Astrocyte (in vitro differentiated cells and primary cell): Measurements from ENCODE around the gene AMDHD1. TPM values are rescaled to one million over a fixed set of nuclear protein-coding genes. Genes with fewer than 3 reads are reported as not detected.

Experiments
- DNase-seq: peaks from one replicate; pipeline ENCODE4 v3.0.0-alpha.2; 2010; ENCODE audit warnings: low read depth
- FAIRE-seq: peaks from 2 replicates; lab custom pipeline; 2011; peaks lifted over from hg19 to GRCh38; lab: Jason Lieb, UNC
- H2AFZ ChIP-seq: 2 replicates; pipeline ENCODE4 v1.6.0; 2012; ENCODE audit warnings: low read depth, low read length, inconsistent platforms
- H3K27ac ChIP-seq: 2 replicates; pipeline ENCODE4 v1.5.1; 2011; ENCODE audit warnings: low read depth, low read length, inconsistent platforms
- H3K27me3 ChIP-seq: 2 replicates; pipeline ENCODE4 v1.6.0; 2011; ENCODE audit warnings: low read length, inconsistent platforms; ENCODE audit not compliant: insufficient read depth
- H3K36me3 ChIP-seq: 2 replicates; pipeline ENCODE4 v1.5.1; 2011; ENCODE audit warnings: low read length, inconsistent platforms; ENCODE audit not compliant: insufficient read depth
- H3K4me1 ChIP-seq: 2 replicates; pipeline ENCODE4 v1.5.1; 2011; ENCODE audit warnings: low read length, inconsistent platforms; ENCODE audit not compliant: insufficient read depth
- H3K4me2 ChIP-seq: 2 replicates; pipeline ENCODE4 v1.6.0; 2012; ENCODE audit warnings: low read length, inconsistent platforms
- H3K4me3 ChIP-seq: 2 replicates; pipeline ENCODE4 v1.5.1; 2011; ENCODE audit warnings: low read depth, mild to moderate bottlenecking, low read length, inconsistent platforms; ENCODE audit not compliant: insufficient read depth
- H3K79me2 ChIP-seq: 2 replicates; pipeline ENCODE4 v1.6.0; 2012; ENCODE audit warnings: mild to moderate bottlenecking, low read length, inconsistent platforms; ENCODE audit not compliant: insufficient read depth
- H3K9ac ChIP-seq: 2 replicates; pipeline ENCODE4 v1.6.0; 2012; ENCODE audit warnings: mild to moderate bottlenecking, low read length, inconsistent platforms
- H3K9me3 ChIP-seq: 2 replicates; pipeline ENCODE4 v1.5.1; 2012; ENCODE audit warnings: low read depth, mild to moderate bottlenecking, low read length, inconsistent platforms; ENCODE audit not compliant: insufficient read depth
- H4K20me1 ChIP-seq: 2 replicates; pipeline ENCODE4 v1.6.0; 2012; ENCODE audit warnings: low read length, inconsistent platforms; ENCODE audit not compliant: insufficient read depth
- H3K27ac Mint-ChIP-seq: one replicate; pipeline ENCODE4 v1.8.0; 2021; ENCODE audit warnings: mild to moderate bottlenecking, mixed read lengths; ENCODE audit not compliant: unreplicated experiment
- H3K27me3 Mint-ChIP-seq: one replicate; pipeline ENCODE4 v1.8.0; 2021; ENCODE audit warnings: low read depth, mixed read lengths; ENCODE audit not compliant: unreplicated experiment
- H3K36me3 Mint-ChIP-seq: one replicate; pipeline ENCODE4 v1.8.0; 2021; ENCODE audit warnings: low read depth, mixed read lengths; ENCODE audit not compliant: unreplicated experiment
- H3K4me1 Mint-ChIP-seq: one replicate; pipeline ENCODE4 v1.8.0; 2021; ENCODE audit warnings: low read depth, mixed read lengths; ENCODE audit not compliant: unreplicated experiment
- H3K4me3 Mint-ChIP-seq: one replicate; pipeline ENCODE4 v1.8.0; 2021; ENCODE audit warnings: mild to moderate bottlenecking, moderate library complexity, mixed read lengths; ENCODE audit not compliant: unreplicated experiment
- H3K9me3 Mint-ChIP-seq: one replicate; pipeline ENCODE4 v1.8.0; 2021; ENCODE audit warnings: mild to moderate bottlenecking, mixed read lengths; ENCODE audit not compliant: unreplicated experiment
- EZH2 ChIP-seq: IDR thresholded peaks from 2 replicates; pipeline ENCODE4 v1.6.1; 2012; ENCODE audit warnings: mild to moderate bottlenecking, low read length, inconsistent platforms; ENCODE audit not compliant: insufficient read depth
- total RNA-seq: library from RNA; stranded (reverse); gene quantifications from 2 replicates; pipeline ENCODE4 v1.2.1, GENCODE V29; 2021
- TF ChIP-seq, protein P1 (sequence below): IDR thresholded peaks from 2 replicates; pipeline ENCODE4 v1.5.1; 2011; ENCODE audit warnings: low read depth, mild to moderate bottlenecking, inconsistent platforms, low read length, moderate library complexity; ENCODE audit not compliant: insufficient read depth

Gene AMDHD1
- total RNA-seq, 1 donor from 2014 or later, result 0.52 TPM

GRCh38 chr12:95994476-95994875, 51.3 kb downstream of the AMDHD1 start:
- H3K9me3 ChIP-seq, result no peaks in the 10 kb centered on the region
- H3K27ac ChIP-seq, result no peak overlapping the region
- no peaks in the 10 kb centered on the region for H3K4me1 ChIP-seq
- H2AFZ ChIP-seq, result no peak overlapping the region
- H3K36me3 ChIP-seq, result no peaks in the 10 kb centered on the region
- TF ChIP-seq, protein P1, sequence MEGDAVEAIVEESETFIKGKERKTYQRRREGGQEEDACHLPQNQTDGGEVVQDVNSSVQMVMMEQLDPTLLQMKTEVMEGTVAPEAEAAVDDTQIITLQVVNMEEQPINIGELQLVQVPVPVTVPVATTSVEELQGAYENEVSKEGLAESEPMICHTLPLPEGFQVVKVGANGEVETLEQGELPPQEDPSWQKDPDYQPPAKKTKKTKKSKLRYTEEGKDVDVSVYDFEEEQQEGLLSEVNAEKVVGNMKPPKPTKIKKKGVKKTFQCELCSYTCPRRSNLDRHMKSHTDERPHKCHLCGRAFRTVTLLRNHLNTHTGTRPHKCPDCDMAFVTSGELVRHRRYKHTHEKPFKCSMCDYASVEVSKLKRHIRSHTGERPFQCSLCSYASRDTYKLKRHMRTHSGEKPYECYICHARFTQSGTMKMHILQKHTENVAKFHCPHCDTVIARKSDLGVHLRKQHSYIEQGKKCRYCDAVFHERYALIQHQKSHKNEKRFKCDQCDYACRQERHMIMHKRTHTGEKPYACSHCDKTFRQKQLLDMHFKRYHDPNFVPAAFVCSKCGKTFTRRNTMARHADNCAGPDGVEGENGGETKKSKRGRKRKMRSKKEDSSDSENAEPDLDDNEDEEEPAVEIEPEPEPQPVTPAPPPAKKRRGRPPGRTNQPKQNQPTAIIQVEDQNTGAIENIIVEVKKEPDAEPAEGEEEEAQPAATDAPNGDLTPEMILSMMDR, result no peak
- TF ChIP-seq EZH2, result no peak
- H3K4me1 Mint-ChIP-seq, result peaks cover 14% of the 10 kb centered on the region
- no peak for DNase-seq
- no peak overlapping the region for H3K4me2 ChIP-seq
- no peak for FAIRE-seq
- H3K4me3 ChIP-seq, result no peak overlapping the region
- H3K36me3 Mint-ChIP-seq, result peaks cover 3% of the 10 kb centered on the region
- no peaks in the 10 kb centered on the region for H3K9me3 Mint-ChIP-seq
- H3K27me3 Mint-ChIP-seq, result peaks cover 6% of the 10 kb centered on the region
- peaks cover 2% of the 10 kb centered on the region for H3K27me3 ChIP-seq
- H4K20me1 ChIP-seq, result no peaks in the 10 kb centered on the region
- H3K9ac ChIP-seq, result no peak overlapping the region
- H3K4me3 Mint-ChIP-seq, result no peak overlapping the region
- no peaks in the 10 kb centered on the region for H3K79me2 ChIP-seq
- H3K27ac Mint-ChIP-seq, result no peak overlapping the region

DNA sequence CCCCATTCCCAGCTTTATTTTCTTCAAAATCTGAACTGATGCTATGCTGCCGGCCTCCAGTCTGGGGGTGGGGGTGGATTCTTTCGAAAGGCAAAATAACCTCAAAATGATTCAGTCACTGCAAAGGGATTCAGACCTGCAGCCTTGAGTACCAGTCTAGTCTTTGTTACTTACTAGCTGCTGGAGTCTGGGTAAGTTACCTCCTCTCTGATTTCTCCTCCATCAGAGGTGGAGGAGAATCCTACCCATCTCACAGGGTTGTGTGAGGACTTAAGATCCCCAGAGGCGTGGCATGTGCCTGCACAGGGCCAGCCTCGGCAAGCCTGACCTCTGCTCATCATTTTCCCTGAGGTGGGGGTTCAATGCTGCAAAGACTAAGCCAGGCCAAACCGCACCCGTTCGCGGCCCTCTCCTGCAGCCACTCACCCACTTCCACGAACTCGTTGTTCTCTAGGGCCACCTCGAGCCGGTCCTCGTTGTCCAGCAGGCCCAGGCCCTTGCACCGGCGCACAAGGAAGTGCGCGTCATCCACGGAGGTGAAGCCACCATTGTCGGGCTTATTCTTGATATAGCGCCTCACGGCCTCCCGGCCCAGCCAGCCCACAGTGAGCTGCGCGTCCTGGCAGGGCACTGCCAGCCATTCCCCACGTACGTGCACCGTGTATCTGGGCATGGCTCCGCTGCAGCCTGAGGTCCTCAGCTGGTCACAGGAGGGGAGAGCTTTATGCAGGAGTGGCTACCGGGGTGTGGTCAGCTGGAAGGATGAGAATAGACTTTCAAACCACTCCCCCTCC, 52.3 kb downstream of the AMDHD1 start:
- no peaks in the 10 kb centered on the region for H3K9me3 ChIP-seq
- no peak for DNase-seq

More for the DNA sequence above, 52.3 kb downstream of the AMDHD1 start:
- Mint-ChIP-seq H3K9me3 (no peaks in the 10 kb centered on the region), H3K36me3 (peaks cover 3% of the 10 kb centered on the region), H3K27me3 (peaks cover 6% of the 10 kb centered on the region), H3K4me1 (peaks cover 14% of the 10 kb centered on the region), H3K4me3 (no peak overlapping the region), H3K27ac (no peak overlapping the region)
- TF ChIP-seq, protein P1, result no peak
- no peak for TF ChIP-seq EZH2
- H3K27me3 ChIP-seq, result no peaks in the 10 kb centered on the region
- H3K36me3 ChIP-seq, result no peaks in the 10 kb centered on the region
- H2AFZ ChIP-seq, result no peak overlapping the region
- no peak overlapping the region for H3K9ac ChIP-seq
- no peak overlapping the region for H3K27ac ChIP-seq
- no peak overlapping the region for H3K4me3 ChIP-seq
- no peak overlapping the region for H3K4me2 ChIP-seq
- H3K79me2 ChIP-seq, result no peaks in the 10 kb centered on the region
- H3K4me1 ChIP-seq, result no peaks in the 10 kb centered on the region
- no peaks in the 10 kb centered on the region for H4K20me1 ChIP-seq
- no peak for FAIRE-seq
